Tongue (tissue), 2 donors: ENCODE measurements around the gene BIN1. TPM values are rescaled to one million over a fixed set of nuclear protein-coding genes. Genes with fewer than 3 reads are reported as not detected.
A peak's percentile ranks its signal among the peaks of the same experiment; 100 is the strongest.

Experiments
- DNase-seq: peaks from one replicate; pipeline ENCODE4 v3.0.0-alpha.2; 2015
- total RNA-seq: library from RNA; depleted of rRNA; stranded (reverse); fragments of >200 nt; gene quantifications from one replicate; pipeline ENCODE4 v1.2.3, GENCODE V29; 2014

The BIN1 gene
- total RNA-seq, 1 donor from 2014 or later, result 697 TPM

DNA sequence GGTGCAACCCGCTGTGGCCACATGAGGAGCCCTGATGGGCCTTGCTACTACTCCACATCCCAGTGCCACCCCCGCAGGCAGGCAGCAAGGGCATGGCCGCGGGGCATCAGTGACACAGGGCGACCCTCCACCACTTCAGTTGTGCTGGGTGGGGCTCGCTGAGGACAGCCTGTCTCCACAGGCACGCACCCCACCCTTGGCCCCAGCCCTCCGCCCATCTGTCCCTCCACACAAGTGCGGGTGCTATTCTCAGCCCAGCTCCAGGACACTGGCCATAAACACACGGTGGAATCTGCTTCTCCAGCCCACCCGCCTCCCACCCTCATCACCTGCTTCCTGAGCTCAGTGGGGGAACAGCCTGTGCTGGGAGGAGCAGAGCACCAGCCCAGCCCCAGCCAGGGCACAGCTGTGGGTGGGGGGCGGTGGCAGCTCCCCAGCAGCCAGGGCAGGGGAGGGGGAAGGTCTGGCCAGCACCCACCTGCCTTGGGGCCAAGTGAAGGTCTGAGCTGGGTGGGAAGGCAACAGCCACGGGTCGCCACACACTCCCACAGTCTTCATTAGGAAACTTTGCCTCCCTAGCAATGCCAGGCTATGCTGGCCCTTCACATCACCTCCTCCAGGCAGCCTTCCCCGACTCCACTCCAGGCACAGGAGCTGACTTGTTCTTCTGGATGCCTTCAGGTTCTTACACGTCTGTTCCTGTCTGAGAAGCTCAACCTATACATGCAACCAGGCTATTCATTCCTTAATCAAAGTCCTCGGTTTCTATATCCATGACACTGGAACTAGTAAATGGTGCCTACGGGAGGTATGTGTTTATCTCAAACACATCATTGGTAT is 16.5 kb downstream of the BIN1 start:
- peak; percentile 90 for DNase-seq

- DNase-seq, result peak; percentile 77
These were observed 17.3 kb downstream of the BIN1 start for GRCh38 chr2:127089478-127090235.

DNA sequence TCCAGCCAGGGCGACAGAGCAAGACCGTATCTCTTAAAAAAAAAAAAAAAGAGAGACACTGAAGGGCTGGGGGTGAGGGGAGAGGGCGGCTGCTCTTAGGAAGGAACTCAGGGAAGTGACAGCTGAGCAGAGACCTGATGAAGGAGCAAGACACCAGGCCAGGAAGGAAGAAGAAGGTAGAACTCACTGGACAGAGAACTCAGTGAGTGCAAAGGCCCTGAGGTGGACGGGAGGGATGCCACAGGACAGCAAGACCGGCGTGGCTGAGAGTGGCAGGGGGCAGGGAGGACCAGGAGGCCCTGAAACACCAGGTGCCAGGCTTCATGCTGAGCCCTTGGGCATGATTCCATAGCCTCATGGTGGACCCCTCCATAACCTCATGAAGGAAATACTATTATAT is 18.2 kb downstream of the BIN1 start:
- no peak for DNase-seq

GRCh38 chr2:127087791-127088495 is 19.0 kb downstream of the BIN1 start:
- DNase-seq, result peak; percentile 81

DNA sequence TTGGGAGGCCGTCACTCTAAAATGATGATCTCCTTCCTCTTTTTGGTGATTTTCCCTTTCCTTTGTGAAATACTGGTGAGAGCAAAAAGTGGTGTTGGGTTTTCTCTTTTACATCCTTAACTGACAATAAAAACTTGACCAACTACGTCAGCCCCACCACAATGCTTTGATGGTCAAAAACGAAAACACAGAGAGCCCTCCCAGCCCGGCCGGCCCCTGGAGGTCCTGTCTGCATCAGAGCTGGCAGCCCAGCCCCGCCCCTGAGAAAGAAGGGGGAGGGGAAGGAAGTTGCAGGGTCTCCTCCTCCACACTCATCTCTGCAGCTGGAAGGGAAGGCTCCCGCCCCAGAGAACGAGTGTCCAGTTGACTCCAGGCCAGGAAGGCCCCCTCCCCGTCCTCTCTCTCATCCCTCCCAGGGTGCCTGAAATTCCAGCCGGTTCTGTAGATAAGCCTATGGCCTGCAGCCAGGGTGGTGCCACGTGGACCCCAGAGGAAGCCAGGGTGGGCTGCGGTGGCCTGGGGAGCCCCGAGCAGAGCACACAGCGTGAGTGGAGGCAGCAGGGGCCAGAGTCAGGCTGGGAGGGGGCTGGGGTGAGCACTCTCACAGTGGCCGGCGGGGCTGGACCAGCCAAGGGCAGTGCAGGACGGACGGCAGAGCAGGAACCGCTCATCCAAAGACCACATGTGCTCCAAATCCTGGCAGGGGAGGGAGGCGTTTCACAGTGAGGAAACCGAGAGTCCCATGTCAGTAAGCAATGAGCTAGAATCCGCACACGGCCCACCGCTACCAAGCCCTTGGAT is 19.8 kb downstream of the BIN1 start:
- peak; percentile 94 for DNase-seq

GRCh38 chr2:127085317-127085681 is 21.7 kb downstream of the BIN1 start:
- DNase-seq, result peak; percentile 59

- no peak for DNase-seq
These were observed 22.2 kb downstream of the BIN1 start for GRCh38 chr2:127084611-127085316.

GRCh38 chr2:127083819-127084503 is 23.0 kb downstream of the BIN1 start:
- peak; percentile 73 for DNase-seq

- DNase-seq, result no peak
These were observed 24.0 kb downstream of the BIN1 start for GRCh38 chr2:127082974-127083373.

- DNase-seq, result no peak
These were observed 24.9 kb downstream of the BIN1 start for GRCh38 chr2:127081826-127082633.

- DNase-seq, result no peak
These were observed 25.8 kb downstream of the BIN1 start for GRCh38 chr2:127080938-127081755.

DNA sequence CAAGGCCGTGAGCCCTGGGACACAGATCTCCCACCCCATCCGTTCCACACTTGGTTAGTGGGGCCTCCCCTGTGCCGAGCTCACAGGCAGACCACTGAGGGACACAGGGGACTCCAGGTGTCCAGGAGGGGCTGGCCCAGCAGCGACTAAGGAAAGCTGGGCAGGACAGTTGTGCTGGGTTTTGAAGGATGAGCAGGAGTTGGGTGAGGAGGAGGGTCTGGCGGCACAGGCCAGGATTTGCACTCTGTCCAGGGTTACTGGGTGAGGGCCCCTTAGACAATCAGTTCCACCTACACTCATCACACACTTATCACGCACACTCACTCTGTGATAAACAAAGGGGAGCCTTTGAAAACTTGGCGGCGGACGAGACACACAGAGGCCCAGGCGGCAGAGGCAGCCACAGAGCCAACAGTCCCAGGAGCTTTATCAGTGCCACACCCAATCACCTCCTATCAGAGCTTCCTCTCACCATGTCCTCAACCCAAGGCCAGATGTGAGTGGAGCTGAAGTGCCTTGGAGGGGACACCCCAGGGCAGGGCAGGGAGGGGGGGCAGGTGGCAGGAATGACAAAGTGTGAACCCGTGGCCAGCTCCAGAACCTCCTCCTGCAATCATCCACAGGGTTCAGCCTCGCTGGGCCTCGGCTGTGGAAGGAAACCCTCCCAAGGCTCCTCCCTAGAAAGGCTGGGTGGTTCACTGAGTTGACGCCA is 26.6 kb downstream of the BIN1 start:
- no peak for DNase-seq

DNA sequence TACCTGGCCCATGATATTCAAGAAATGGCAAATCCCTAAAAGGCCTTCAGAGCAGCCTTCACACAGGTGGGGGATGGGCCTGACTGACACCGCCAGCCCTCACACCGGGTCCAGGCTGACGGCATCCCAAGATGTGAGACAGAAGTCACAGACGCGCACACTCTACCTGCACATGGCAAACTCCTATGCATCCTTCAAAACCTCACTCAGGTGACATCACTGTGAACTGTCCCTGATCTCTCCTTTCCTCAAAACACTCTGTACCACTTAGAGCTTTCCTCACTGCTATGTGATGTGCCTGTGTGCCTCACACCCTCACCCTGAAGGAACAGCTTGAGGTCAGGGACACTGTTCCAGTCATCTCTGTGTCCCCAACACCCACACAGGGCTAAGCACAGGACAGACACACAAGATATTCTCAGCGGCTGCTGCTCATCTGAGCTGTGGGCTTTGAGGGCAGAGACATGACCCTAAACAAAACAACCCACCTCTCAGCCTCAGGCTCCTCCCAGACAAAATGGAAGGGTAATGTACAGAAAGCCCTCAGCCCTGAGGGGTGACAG is 27.5 kb downstream of the BIN1 start:
- DNase-seq, result no peak

DNA sequence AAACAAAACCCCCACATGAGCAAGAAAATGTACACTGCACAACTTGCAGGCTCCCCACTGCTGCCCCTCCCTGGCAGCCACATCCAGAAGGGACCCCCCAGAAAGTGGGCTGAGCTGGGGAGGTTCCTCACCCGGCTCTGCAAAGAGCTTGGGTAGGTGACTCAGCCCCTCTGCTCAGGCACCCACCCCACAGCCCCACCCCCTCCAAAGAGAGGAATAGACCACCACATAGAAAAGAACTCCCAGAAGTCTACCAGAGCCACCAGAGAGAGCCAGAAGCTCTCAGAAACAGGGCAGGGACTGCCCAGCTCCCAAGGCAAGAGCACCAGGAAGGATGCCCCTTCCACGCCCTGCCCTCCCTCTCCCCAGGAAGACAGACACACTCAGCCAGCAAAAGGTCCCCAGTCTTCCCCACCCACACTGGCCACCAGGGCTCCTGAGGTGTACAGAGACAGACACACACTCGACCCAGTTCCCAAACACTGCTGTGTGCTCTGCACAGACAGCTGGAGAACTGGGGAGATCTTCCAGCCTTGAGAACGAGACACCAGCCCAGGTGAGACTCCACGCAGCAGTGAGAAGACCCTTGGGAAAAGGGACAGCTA is 28.2 kb downstream of the BIN1 start:
- no peak for DNase-seq

GRCh38 chr2:127078028-127078427 is 28.9 kb downstream of the BIN1 start:
- DNase-seq, result no peak

GRCh38 chr2:127076924-127077323 is 30.0 kb downstream of the BIN1 start:
- no peak for DNase-seq

- no peak for DNase-seq
These were observed 30.7 kb downstream of the BIN1 start for GRCh38 chr2:127076290-127076689.

DNA sequence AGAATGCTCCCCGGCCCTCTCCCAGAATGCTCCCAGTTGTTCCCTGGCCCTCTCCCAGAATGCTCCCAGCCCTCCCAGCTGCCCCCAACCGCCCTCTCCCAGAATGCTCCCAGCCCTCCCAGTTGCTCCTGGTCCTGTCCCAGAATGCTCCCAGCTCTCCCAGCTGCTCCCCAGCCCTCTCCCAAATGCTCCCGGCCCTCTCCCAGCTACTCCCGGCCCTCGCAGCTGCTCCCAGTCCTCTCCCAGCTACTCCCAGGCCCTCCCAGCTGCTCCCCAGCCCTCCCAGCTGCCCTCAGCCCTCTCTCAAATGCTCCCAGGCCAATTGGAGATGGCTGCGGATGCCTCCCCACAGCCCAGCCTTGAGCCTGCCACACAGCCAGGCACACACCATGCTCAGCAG is 31.1 kb downstream of the BIN1 start:
- DNase-seq, result no peak
